Keratinocyte (primary cell): ENCODE results near the gene PTPN4. TPM values are rescaled to one million over a fixed set of nuclear protein-coding genes. Genes with fewer than 3 reads are reported as not detected.

Experiments
- DNase-seq: peaks from one replicate; pipeline ENCODE4 v3.0.0-alpha.2; 2011; ENCODE audit warnings: low read depth, missing footprints, low spot score
- FAIRE-seq: peaks from 2 replicates; lab custom pipeline; 2011; peaks lifted over from hg19 to GRCh38; lab: Jason Lieb, UNC
- H2AFZ ChIP-seq: 2 replicates; pipeline ENCODE4 v1.6.0; 2012; ENCODE audit warnings: low read length, control low read depth, inconsistent platforms; ENCODE audit not compliant: control insufficient read depth
- H3K27ac ChIP-seq: 2 replicates; pipeline ENCODE4 v1.5.1; 2011; ENCODE audit warnings: low read length; ENCODE audit not compliant: control insufficient read depth, insufficient read depth
- H3K27me3 ChIP-seq: 3 replicates; pipeline ENCODE4 v1.6.0; 2011; ENCODE audit warnings: low read length; ENCODE audit not compliant: control insufficient read depth, insufficient read depth; ENCODE audit errors: extremely low read depth
- H3K36me3 ChIP-seq, 2 experiments: 2 replicates in 1 of 2; 3 replicates in 1 of 2; pipeline ENCODE4 v1.5.1; 2011; ENCODE audit warnings: low read length in 2 of 2, mild to moderate bottlenecking in 1 of 2; ENCODE audit not compliant: control insufficient read depth in 2 of 2, insufficient read depth in 2 of 2; ENCODE audit errors: extremely low read depth in 1 of 2
- H3K4me1 ChIP-seq: 3 replicates; pipeline ENCODE4 v1.5.1; 2011; ENCODE audit warnings: low read length; ENCODE audit not compliant: control insufficient read depth, insufficient read depth; ENCODE audit errors: extremely low read depth
- H3K4me2 ChIP-seq: 3 replicates; pipeline ENCODE4 v1.6.0; 2011; ENCODE audit warnings: low read depth, low read length; ENCODE audit not compliant: control insufficient read depth, insufficient read depth; ENCODE audit errors: extremely low read depth
- H3K4me3 ChIP-seq, 3 experiments: fragments of 200-600 bp in 1 of 3; sonication (generic) in 1 of 3; 2 replicates in 2 of 3; 3 replicates in 1 of 3; pipeline ENCODE4 v1.5.1; 2011 to 2016; ENCODE audit warnings: low read length in 3 of 3, mild to moderate bottlenecking in 3 of 3, control low read depth in 2 of 3, inconsistent platforms in 1 of 3, low read depth in 1 of 3, mixed read lengths in 1 of 3, mixed run types in 1 of 3, moderate library complexity in 1 of 3; ENCODE audit not compliant: control insufficient read depth in 2 of 3, insufficient read depth in 2 of 3; ENCODE audit errors: extremely low read depth in 1 of 3
- H3K79me2 ChIP-seq: 2 replicates; pipeline ENCODE4 v1.6.0; 2012; ENCODE audit warnings: low read length; ENCODE audit not compliant: control insufficient read depth, insufficient read depth
- H3K9ac ChIP-seq: 3 replicates; pipeline ENCODE4 v1.6.0; 2011; ENCODE audit warnings: low read length; ENCODE audit not compliant: control insufficient read depth, insufficient read depth; ENCODE audit errors: extremely low read depth
- H3K9me1 ChIP-seq: 3 replicates; pipeline ENCODE4 v1.6.0; 2011; ENCODE audit warnings: low read length; ENCODE audit not compliant: control insufficient read depth, insufficient read depth; ENCODE audit errors: extremely low read depth
- H3K9me3 ChIP-seq: 2 replicates; pipeline ENCODE4 v1.5.1; 2012; ENCODE audit warnings: low read depth, low read length; ENCODE audit not compliant: control insufficient read depth
- H4K20me1 ChIP-seq: 3 replicates; pipeline ENCODE4 v1.6.0; 2011; ENCODE audit warnings: low read length; ENCODE audit not compliant: control insufficient read depth, insufficient read depth; ENCODE audit errors: extremely low read depth
- EZH2 ChIP-seq: IDR thresholded peaks from one replicate; pipeline ENCODE4 v1.6.1; 2012; ENCODE audit warnings: inconsistent platforms, mild to moderate bottlenecking, low read length, moderate library complexity
- dilution Hi-C: fragments of 300-500 bp; cut with MboI; formaldehyde crosslinking; loops from one replicate; pipeline ENCODE4 v1.7.0; 2020; ENCODE audit warnings: low sequenced_read_pairs; ENCODE audit not compliant: extremely low pct_ligation_motif_present
- polyA plus RNA-seq, 5 experiments: library from polyadenylated mRNA; depleted of rRNA in 3 of 5; stranded (reverse) in 3 of 5; stranded (forward) in 1 of 5; unstranded in 1 of 5; fragments of >200 nt; gene quantifications; 1 replicate in 1 of 5; 2 replicates in 3 of 5; 3 replicates in 1 of 5; pipeline versions ENCODE4 v1.2.1 to v1.2.3, GENCODE V29; 2011 to 2012; ENCODE audit warnings: missing spikeins in 2 of 5, low read depth in 1 of 5, low replicate concordance in 1 of 5
- TF ChIP-seq, protein P1 (sequence below), 3 experiments: IDR thresholded peaks in 1 of 3; conservative IDR thresholded peaks in 1 of 3; optimal IDR thresholded peaks in 1 of 3; 2 replicates in 2 of 3; 3 replicates in 1 of 3; pipeline versions ENCODE3 to v1.5.1; 2011; ENCODE audit warnings: low read length in 3 of 3, mild to moderate bottlenecking in 3 of 3, moderate library complexity in 2 of 3, control low read depth in 1 of 3, inconsistent platforms in 1 of 3; ENCODE audit not compliant: insufficient read depth in 2 of 3; ENCODE audit errors: extremely low read depth in 1 of 3

Gene PTPN4
- polyA plus RNA-seq, 1 donor (not counting 4 experiments of a cell fraction or from before 2014, with no cell fraction given), result 20.6 TPM

DNA sequence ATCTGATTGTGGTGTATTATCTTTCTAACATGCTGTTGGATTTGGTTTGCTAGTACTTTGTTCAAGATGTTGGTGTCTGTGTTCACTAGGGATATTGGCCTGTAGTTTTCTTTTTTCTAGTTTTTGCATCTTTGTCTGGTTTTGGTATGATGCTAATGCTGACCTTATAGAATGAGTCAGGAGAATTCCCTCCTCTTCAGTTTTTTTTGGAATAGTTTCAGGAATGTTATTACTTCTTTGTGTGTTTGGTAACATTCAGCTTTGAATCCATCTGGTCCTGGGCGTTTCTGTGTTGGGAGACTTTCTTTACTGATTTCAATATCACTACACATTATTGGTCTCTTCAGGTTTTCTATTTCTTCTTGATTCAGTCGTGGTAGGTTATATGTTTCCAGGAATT is 129.0 kb downstream of the PTPN4 start:
- H3K36me3 ChIP-seq, result no peaks in the 10 kb centered on the region
- FAIRE-seq (no peak), DNase-seq (no peak)
- no peak overlapping the region for H3K4me3 ChIP-seq
- no peaks in the 10 kb centered on the region for H3K9me3 ChIP-seq
- no peaks in the 10 kb centered on the region for H3K27me3 ChIP-seq
- no peak overlapping the region for H3K27ac ChIP-seq
- H2AFZ ChIP-seq, result no peak overlapping the region
- H3K79me2 ChIP-seq, result no peaks in the 10 kb centered on the region
- H3K4me1 ChIP-seq, result no peaks in the 10 kb centered on the region
- no peak overlapping the region for H3K9ac ChIP-seq
- H3K9me1 ChIP-seq, result peaks cover 3% of the 10 kb centered on the region
- TF ChIP-seq, protein P1, sequence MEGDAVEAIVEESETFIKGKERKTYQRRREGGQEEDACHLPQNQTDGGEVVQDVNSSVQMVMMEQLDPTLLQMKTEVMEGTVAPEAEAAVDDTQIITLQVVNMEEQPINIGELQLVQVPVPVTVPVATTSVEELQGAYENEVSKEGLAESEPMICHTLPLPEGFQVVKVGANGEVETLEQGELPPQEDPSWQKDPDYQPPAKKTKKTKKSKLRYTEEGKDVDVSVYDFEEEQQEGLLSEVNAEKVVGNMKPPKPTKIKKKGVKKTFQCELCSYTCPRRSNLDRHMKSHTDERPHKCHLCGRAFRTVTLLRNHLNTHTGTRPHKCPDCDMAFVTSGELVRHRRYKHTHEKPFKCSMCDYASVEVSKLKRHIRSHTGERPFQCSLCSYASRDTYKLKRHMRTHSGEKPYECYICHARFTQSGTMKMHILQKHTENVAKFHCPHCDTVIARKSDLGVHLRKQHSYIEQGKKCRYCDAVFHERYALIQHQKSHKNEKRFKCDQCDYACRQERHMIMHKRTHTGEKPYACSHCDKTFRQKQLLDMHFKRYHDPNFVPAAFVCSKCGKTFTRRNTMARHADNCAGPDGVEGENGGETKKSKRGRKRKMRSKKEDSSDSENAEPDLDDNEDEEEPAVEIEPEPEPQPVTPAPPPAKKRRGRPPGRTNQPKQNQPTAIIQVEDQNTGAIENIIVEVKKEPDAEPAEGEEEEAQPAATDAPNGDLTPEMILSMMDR (optimal IDR thresholded peaks at IDR 0.05 in 1 of 3, IDR thresholded peaks at IDR 0.05 in 1 of 3, conservative IDR thresholded peaks at IDR 0.05 in 1 of 3; ENCODE audit: extremely low read depth in 1 of 3, insufficient read depth in 2 of 3, low read length in 3 of 3), result no peak
- no peak for TF ChIP-seq EZH2
- no peaks in the 10 kb centered on the region for H4K20me1 ChIP-seq
- no peak overlapping the region for H3K4me2 ChIP-seq
- dilution Hi-C loops, result no loop called here

DNA sequence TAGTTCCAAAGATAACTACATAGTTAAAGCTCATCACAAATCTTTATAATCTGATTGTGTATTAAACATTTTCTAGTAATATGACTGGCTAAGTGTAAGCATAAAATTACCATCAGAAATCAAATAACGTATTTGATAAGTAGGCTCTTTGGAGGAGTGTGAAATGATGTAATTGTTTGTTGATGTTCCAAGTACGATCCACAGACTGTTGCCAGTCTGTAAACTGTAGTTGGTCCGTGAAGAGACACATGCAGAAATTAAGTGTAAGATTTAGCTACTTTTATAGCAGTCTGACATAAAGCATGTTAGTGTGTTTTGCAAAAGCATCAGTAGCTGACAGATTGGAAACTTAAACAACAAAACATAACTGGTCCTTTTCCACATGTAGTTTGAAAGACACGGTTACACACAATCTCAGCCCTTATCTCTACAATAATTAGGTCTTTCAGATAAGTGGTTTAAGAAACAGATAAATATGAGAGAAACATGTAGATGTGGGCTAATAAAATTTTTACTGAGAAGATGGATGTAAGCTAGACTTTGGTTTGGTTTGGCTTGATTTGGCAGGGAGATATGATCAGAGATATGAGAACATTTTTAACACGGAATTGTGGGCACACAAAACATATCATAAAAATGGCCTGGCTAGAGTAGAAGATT is 138.1 kb downstream of the PTPN4 start:
- Histone ChIP-seq H3K36me3 (peaks cover 1 to 5% of the 10 kb centered on the region in 2 experiments), H3K4me1 (no peaks in the 10 kb centered on the region), H3K27me3 (no peaks in the 10 kb centered on the region), H3K79me2 (no peaks in the 10 kb centered on the region), H3K9me3 (no peaks in the 10 kb centered on the region), H3K9me1 (no peaks in the 10 kb centered on the region), H3K4me2 (no peak overlapping the region), H2AFZ (no peak overlapping the region), H3K4me3 (no peak overlapping the region), H4K20me1 (no peaks in the 10 kb centered on the region), H3K27ac (no peak overlapping the region), H3K9ac (no peak overlapping the region)
- TF ChIP-seq, protein P1 (optimal IDR thresholded peaks at IDR 0.05 in 1 of 3, IDR thresholded peaks at IDR 0.05 in 1 of 3, conservative IDR thresholded peaks at IDR 0.05 in 1 of 3; ENCODE audit: extremely low read depth in 1 of 3, insufficient read depth in 2 of 3, low read length in 3 of 3), result no peak
- TF ChIP-seq EZH2, result no peak
- FAIRE-seq (peak; percentile 46), DNase-seq (no peak)
- dilution Hi-C loops, result no loop called here
